Epidermal melanocyte (primary cell): Measurements from ENCODE around the gene PTPN2.
A peak's percentile ranks its signal among the peaks of the same experiment; 100 is the strongest.

Source experiments
- DNase-seq: peaks from one replicate; pipeline ENCODE4 v3.0.0; 2011; ENCODE audit warnings: low spot score; ENCODE audit not compliant: insufficient read length

Gene PTPN2

DNA sequence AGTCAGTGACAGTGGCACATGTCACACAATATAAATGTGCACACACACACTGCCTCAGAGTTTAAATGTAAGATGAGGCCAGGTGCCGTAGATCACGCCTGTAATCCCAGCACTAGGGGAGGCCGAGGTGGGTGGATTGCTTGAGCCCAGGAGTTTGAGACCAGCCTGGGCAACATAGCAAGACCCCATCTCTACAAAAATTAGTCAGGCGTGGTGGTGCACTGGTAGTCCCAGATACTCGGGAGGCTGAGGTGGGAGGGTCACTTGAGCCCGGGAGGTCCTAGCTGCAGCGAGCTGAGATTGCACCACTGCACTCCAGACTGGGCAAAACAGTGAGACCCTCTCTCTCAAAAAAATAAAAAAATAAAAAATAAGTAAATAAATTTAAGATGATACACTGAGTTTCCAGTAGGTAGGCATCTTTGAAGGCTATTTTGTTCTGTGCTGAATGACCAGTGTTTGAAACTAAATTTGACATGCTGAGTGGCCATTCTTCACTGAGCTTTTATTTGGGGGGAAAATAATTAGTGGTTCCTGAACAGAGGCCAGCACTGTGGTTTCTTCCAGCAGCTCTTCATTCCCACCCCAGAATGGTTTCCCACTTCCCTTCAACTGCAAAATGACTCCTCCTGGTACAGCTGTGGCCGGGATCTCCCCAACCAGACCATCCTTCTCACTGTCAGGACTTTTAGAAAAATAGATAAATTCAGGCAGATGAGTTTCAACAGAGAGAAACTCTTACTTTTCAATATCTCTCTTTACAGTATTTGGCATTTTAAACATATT is 136.3 kb downstream of the PTPN2 start:
- DNase-seq, result no peak

- no peak for DNase-seq
Observed at GRCh38 chr18:12745095-12745795, 138.8 kb downstream of the PTPN2 start.

GRCh38 chr18:12744103-12744502 is 139.9 kb downstream of the PTPN2 start:
- peak; percentile 53 for DNase-seq

DNA sequence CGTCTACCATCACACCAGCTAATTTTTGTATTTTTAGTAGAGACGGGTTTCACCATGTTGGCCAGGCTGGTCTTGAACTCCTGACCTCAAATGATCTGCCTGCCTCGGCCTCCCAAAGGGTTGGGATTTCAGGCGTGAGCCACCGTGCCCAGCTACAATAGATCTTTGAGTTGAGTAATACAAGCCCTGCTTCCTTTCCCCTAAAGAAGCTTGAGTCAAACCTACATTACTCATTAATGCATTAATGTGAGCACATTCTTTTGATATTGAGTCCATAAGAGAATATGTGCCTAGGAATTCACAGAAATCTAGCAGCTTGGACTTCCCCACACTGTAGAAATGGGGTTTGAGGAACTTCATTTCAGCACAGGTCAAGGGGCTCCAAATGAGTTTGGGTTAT is 141.6 kb downstream of the PTPN2 start:
- no peak for DNase-seq
